Cardiac muscle cell (in vitro differentiated cells and primary cell): ENCODE data around the gene ZNF620. TPM values are rescaled to one million over a fixed set of nuclear protein-coding genes. Genes with fewer than 3 reads are reported as not detected.
"Not testable (repeated sequence)": the region's sequence is repeated elsewhere in the genome, so short reads cannot be mapped to it uniquely, and the experiment has no call there.

Experiments
- DNase-seq, 2 donors: peaks; one replicate each; pipeline versions ENCODE4 v3.0.0 to v3.0.0-alpha.2; 2010 to 2017; ENCODE audit warnings: low read depth in 1 of 2, low spot score in 1 of 2
- H3K27ac ChIP-seq: fragments of 200-600 bp; sonication (generic); 2 replicates; pipeline ENCODE4 v1.5.1; 2016
- H3K27me3 ChIP-seq: fragments of 200-600 bp; sonication (generic); 2 replicates; pipeline ENCODE4 v1.6.0; 2016; ENCODE audit warnings: control low read depth
- H3K36me3 ChIP-seq: fragments of 200-600 bp; sonication (generic); 2 replicates; pipeline ENCODE4 v1.5.1; 2016; ENCODE audit warnings: control low read depth
- H3K4me1 ChIP-seq: fragments of 200-600 bp; sonication (generic); 2 replicates; pipeline ENCODE4 v1.8.1; 2017; ENCODE audit warnings: low read depth, mild to moderate bottlenecking, mixed run types
- H3K4me3 ChIP-seq: fragments of 200-600 bp; sonication (generic); 2 replicates; pipeline ENCODE4 v1.5.1; 2016; ENCODE audit warnings: mild to moderate bottlenecking
- H3K9me3 ChIP-seq: fragments of 200-600 bp; sonication (generic); 2 replicates; pipeline ENCODE4 v1.5.1; 2017; ENCODE audit warnings: low read depth, mild to moderate bottlenecking, control low read depth
- polyA plus RNA-seq: library from polyadenylated mRNA; unstranded; fragments of >200 nt; fragmentation: Nextera tagmentation; extraction: Ambion mirVana; gene quantifications from 2 replicates; pipeline ENCODE4 v1.2.1, GENCODE V29; 2016
- total RNA-seq: library from RNA; depleted of rRNA; stranded (reverse); fragments of >200 nt; gene quantifications from 2 replicates; pipeline ENCODE4 v1.2.3, GENCODE V29; 2016
- TF ChIP-seq, protein P1 (sequence below): IDR thresholded peaks from 2 replicates; pipeline ENCODE4 v1.5.1; 2012; ENCODE audit warnings: low read depth, mild to moderate bottlenecking, low read length

ZNF620 gene
- 7.5 and 8.8 TPM in 2 replicates for total RNA-seq
- polyA plus RNA-seq, result 8.3 and 10.2 TPM in 2 replicates

- no peaks in the 10 kb centered on the region for H3K9me3 ChIP-seq
- H3K27ac ChIP-seq, result peak within 1 kb of the TSS; percentile 97
- H3K4me1 ChIP-seq, result peaks cover 4% of the 10 kb centered on the region
- H3K36me3 ChIP-seq, result peaks cover 1% of the 10 kb centered on the region
- peak; percentile 68 to 96 for DNase-seq
- H3K27me3 ChIP-seq, result no peaks in the 10 kb centered on the region
- H3K4me3 ChIP-seq, result peak within 1 kb of the TSS; percentile 80
- TF ChIP-seq, protein P1, sequence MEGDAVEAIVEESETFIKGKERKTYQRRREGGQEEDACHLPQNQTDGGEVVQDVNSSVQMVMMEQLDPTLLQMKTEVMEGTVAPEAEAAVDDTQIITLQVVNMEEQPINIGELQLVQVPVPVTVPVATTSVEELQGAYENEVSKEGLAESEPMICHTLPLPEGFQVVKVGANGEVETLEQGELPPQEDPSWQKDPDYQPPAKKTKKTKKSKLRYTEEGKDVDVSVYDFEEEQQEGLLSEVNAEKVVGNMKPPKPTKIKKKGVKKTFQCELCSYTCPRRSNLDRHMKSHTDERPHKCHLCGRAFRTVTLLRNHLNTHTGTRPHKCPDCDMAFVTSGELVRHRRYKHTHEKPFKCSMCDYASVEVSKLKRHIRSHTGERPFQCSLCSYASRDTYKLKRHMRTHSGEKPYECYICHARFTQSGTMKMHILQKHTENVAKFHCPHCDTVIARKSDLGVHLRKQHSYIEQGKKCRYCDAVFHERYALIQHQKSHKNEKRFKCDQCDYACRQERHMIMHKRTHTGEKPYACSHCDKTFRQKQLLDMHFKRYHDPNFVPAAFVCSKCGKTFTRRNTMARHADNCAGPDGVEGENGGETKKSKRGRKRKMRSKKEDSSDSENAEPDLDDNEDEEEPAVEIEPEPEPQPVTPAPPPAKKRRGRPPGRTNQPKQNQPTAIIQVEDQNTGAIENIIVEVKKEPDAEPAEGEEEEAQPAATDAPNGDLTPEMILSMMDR, result peak; percentile 56
Observed at GRCh38 chr3:40505599-40506462, at the start of gene ZNF620. ZNF620 (plus strand) TSS chr3:40506039; CDS start chr3:40506353, 314 bp downstream.

- no peaks in the 10 kb centered on the region for H3K9me3 ChIP-seq
- peak overlapping the region; percentile 67 for H3K4me3 ChIP-seq
- no peaks in the 10 kb centered on the region for H3K27me3 ChIP-seq
- H3K4me1 ChIP-seq, result peaks cover 4% of the 10 kb centered on the region
- DNase-seq, result peak in 1 of 2 donors; percentile 9
- TF ChIP-seq, protein P1, result no peak
- peaks cover 26% of the 10 kb centered on the region for H3K36me3 ChIP-seq
- H3K27ac ChIP-seq, result peak overlapping the region; percentile 89
Observed at GRCh38 chr3:40456279-40456939, 49.4 kb upstream of the ZNF620 start.

- H3K4me1 ChIP-seq, result peaks cover 3% of the 10 kb centered on the region
- no peaks in the 10 kb centered on the region for H3K27me3 ChIP-seq
- H3K27ac ChIP-seq, result peak within 1 kb of the TSS; percentile 89
- TF ChIP-seq, protein P1, result no peak
- no peaks in the 10 kb centered on the region for H3K9me3 ChIP-seq
- H3K36me3 ChIP-seq, result peaks cover 30% of the 10 kb centered on the region
- DNase-seq, result peak; percentile 97 to 98
- H3K4me3 ChIP-seq, result peak within 1 kb of the TSS; percentile 67
Observed at GRCh38 chr3:40456940-40457823, 48.7 kb upstream of the ZNF620 start, which contains the start of gene RPL14. RPL14 (plus strand) TSS chr3:40457339; CDS start chr3:40457472, 133 bp downstream.

DNA sequence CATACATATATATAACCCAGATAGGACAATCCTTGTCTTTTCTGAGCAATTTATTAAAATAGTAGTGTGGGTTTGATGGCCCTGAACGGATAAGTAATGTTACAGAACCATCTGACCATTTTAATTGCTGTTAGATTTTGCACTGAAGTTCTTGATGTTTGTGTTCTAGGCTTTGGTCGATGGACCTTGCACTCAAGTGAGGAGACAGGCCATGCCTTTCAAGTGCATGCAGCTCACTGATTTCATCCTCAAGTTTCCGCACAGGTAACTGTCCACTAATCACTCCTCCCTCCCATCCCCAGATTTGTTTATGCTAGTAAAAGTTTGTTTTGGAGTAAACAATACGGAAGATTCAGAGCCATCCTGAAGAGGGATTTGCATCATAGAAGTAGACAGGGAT, 47.4 kb upstream of the ZNF620 start:
- Histone ChIP-seq H3K4me1 (no peaks in the 10 kb centered on the region), H3K36me3 (peaks cover 39% of the 10 kb centered on the region), H3K4me3 (peak overlapping the region; percentile 67), H3K9me3 (no peaks in the 10 kb centered on the region), H3K27me3 (no peaks in the 10 kb centered on the region), H3K27ac (no peak overlapping the region)
- TF ChIP-seq, protein P1, result no peak
- DNase-seq, result no peak

DNA sequence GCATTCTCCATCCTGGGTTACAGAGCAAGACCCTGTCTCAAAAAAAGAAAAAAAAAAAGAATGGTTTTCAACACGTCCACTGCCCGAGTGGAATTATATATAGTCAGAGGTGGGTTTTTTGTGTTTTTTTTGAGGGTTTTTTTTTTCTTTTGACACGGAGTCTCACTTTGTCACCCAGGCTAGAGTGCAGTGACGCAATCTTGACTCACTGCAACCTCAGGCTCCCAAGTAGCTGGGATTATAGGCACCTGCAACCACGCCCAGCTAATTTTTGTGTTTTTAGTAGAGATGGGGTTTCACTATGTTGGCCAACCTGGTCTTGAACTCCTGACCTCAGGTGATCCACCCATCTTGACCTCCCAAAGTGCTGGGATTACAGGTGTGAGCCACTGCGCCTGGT, 45.4 kb upstream of the ZNF620 start:
- H3K4me3 ChIP-seq, result not testable (repeated sequence)

More for the DNA sequence above, 45.4 kb upstream of the ZNF620 start:
- DNase-seq, H3K27me3 ChIP-seq, H3K27ac ChIP-seq, H3K9me3 ChIP-seq, H3K4me1 ChIP-seq: not testable (repeated sequence)
- peaks cover 44% of the 10 kb centered on the region for H3K36me3 ChIP-seq
